ENCODE results near the gene CLCF1.

CLCF1 gene

DNA sequence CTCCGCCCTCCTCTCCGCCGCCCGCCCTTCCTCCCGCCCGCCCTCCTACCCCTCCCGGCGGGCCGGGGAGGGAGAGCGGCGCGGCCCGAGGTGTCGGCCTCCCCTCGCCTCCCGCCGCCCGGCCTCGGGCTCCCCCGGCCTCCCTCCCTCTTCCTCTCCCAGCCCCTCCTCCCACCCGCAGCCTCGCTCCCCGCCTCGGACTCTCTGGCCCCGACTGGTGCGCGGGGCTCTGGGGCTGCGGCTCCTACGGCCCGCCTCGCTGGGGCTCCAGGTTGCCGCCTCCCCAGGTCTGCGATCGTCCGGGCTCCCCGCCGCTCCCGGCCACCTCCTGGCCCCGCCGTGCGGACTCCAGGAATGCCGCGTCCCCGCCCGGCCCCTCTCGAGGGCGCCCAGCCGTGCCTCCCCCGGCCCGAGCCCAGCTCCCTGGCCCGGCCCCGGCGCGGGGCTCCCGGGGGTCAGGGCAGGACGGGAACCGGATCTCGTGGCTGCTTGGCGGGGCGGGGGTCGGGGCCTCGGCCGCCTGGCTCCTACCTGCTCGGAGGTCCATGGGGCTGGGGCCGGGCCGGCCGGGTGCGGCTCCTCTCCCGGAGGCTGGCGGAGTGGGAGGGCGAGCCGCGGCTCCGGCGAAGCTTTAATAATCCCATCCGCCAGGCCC is at the start of gene CLCF1:
CLCF1 (minus strand) TSS at position 606 of the 655 bp plus-strand sequence; CDS start at position 547, 59 bp downstream.
- Mint-ChIP-seq H3K4me1 (peaks cover 49 to 61% of the 10 kb centered on the region in 2 donors), H3K27me3 (no peaks in the 10 kb centered on the region), H3K4me3 (peak within 1 kb of the TSS; percentile 93), H3K27ac (peak within 1 kb of the TSS; percentile 97), H3K9me3 (no peaks in the 10 kb centered on the region), H3K36me3 (peaks cover 3 to 27% of the 10 kb centered on the region in 2 donors)
- ATAC-seq (replicated peaks): peak; percentile 30 to 33
- no peak for DNase-seq

GRCh38 chr11:67422891-67423290 is 49.5 kb upstream of the CLCF1 start:
- DNase-seq (no peak), ATAC-seq (replicated peaks) (no peak)
- Mint-ChIP-seq H3K4me3 (peak overlapping the region in 1 of 2 donors; percentile 14), H3K4me1 (peaks cover 30 to 51% of the 10 kb centered on the region in 2 donors), H3K36me3 (peaks cover 0 to 5% of the 10 kb centered on the region in 2 donors), H3K9me3 (no peaks in the 10 kb centered on the region), H3K27me3 (no peaks in the 10 kb centered on the region), H3K27ac (no peak overlapping the region)

- Mint-ChIP-seq H3K4me1 (peaks cover 41 to 58% of the 10 kb centered on the region in 2 donors), H3K27ac (peak overlapping the region; percentile 94), H3K36me3 (peaks cover 0 to 5% of the 10 kb centered on the region in 2 donors), H3K27me3 (no peaks in the 10 kb centered on the region), H3K9me3 (no peaks in the 10 kb centered on the region), H3K4me3 (peak overlapping the region; percentile 78 to 80)
- DNase-seq: no peak
- ATAC-seq (replicated peaks): no peak
Measured at GRCh38 chr11:67421430-67422031, 48.1 kb upstream of the CLCF1 start.

- Mint-ChIP-seq H3K36me3 (peaks cover 0 to 5% of the 10 kb centered on the region in 2 donors), H3K9me3 (no peaks in the 10 kb centered on the region), H3K27ac (peak overlapping the region; percentile 94), H3K4me1 (peaks cover 48 to 62% of the 10 kb centered on the region in 2 donors), H3K27me3 (no peaks in the 10 kb centered on the region), H3K4me3 (peak overlapping the region; percentile 80)
- DNase-seq (peak; percentile 95), ATAC-seq (replicated peaks) (peak; percentile 87 to 89)
Measured at GRCh38 chr11:67420646-67421429, 47.4 kb upstream of the CLCF1 start.

- Mint-ChIP-seq H3K27me3 (no peaks in the 10 kb centered on the region), H3K27ac (peak overlapping the region; percentile 89), H3K36me3 (peaks cover 0 to 5% of the 10 kb centered on the region in 2 donors), H3K4me3 (peak overlapping the region; percentile 80), H3K9me3 (no peaks in the 10 kb centered on the region), H3K4me1 (peaks cover 46 to 63% of the 10 kb centered on the region in 2 donors)
- no peak for ATAC-seq (replicated peaks)
- no peak for DNase-seq
Measured at GRCh38 chr11:67420147-67420645, 46.8 kb upstream of the CLCF1 start.

GRCh38 chr11:67419325-67420049 is 46.1 kb upstream of the CLCF1 start:
- ATAC-seq (replicated peaks): no peak
- Mint-ChIP-seq H3K4me1 (peaks cover 47 to 69% of the 10 kb centered on the region in 2 donors), H3K36me3 (peaks cover 0 to under 1% of the 10 kb centered on the region in 2 donors), H3K27me3 (no peaks in the 10 kb centered on the region), H3K27ac (no peak overlapping the region), H3K9me3 (no peaks in the 10 kb centered on the region), H3K4me3 (peak overlapping the region; percentile 80)
- no peak for DNase-seq

GRCh38 chr11:67418476-67419281 is 45.3 kb upstream of the CLCF1 start:
- H3K27ac Mint-ChIP-seq: peak overlapping the region; percentile 89

DNA sequence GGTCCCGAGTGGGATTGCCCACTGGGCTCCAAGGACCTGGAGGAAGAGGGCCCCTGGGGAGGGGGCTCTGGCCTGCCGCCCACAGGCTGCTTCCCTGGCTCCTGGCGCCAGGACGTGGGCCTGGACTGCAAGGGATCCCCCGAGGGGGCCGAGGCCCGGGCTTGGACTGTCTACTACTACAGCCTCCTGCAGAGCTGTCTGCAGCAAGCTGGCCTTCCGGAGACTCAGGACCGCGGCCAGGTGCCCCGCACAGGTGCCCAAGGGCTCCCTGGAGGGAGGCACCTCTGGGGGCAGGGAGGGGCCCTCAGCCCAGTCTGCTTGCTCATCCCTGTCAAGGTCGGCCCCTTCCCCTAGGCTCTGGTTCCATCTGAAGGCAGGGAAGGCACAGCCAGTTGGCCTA is 44.0 kb upstream of the CLCF1 start:
- Mint-ChIP-seq H3K36me3 (no peaks in the 10 kb centered on the region), H3K27me3 (no peaks in the 10 kb centered on the region), H3K27ac (no peak overlapping the region), H3K4me1 (peaks cover 53 to 80% of the 10 kb centered on the region in 2 donors), H3K9me3 (no peaks in the 10 kb centered on the region), H3K4me3 (no peak overlapping the region)
- ATAC-seq (replicated peaks) (no peak), DNase-seq (no peak)

More at GRCh38 chr11:67418476-67419281, 45.3 kb upstream of the CLCF1 start:
- peak overlapping the region; percentile 62 to 69 for H3K4me3 Mint-ChIP-seq
- no peaks in the 10 kb centered on the region for H3K36me3 Mint-ChIP-seq
- no peaks in the 10 kb centered on the region for H3K27me3 Mint-ChIP-seq
- H3K9me3 Mint-ChIP-seq: no peaks in the 10 kb centered on the region
- H3K4me1 Mint-ChIP-seq: peaks cover 47 to 75% of the 10 kb centered on the region in 2 donors
- DNase-seq (no peak), ATAC-seq (replicated peaks) (peak; percentile 43 to 46)

DNA sequence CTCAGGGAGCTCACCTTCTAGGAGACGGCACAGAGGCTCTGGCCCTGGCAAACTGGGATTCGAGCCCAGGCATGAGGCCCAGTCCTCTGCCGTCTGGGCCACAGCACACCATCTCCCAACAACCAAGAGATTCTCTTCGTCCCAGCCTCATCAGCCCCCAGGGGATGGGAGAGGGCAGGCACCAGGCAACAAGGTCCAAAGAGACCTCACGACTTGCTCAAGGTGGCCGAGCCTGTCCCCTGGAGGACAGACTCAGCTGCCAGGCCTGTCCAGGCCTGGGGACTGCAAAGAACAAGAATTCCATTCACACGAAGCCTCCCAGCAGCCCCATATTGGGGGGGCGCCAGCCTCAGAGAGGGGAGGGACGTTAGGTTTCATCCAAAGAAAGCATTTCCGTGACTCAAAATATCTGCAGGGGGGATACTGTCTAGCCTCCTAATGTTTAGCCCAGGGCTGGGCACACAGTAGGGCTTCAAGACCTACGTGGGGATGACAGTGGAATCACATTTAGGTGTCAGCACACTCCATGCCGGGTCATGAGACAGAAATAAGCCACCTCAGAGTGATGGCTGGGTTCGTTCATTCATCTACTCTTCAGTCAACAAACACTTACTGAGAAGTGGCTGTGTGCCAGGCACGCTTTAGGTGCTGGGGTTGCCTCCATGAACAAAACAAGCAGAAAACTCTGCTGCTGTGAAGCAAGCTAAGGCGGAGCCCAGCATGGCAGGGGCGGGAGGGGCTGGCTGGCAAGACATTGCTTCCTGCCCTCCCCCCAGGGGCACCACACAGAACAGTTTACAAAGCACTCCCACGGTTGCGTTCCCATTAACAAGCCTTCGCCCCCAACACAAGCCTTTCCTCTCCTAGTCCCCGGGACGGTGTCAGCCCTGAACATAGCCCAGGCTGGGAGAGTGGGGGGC is 43.3 kb upstream of the CLCF1 start:
- Mint-ChIP-seq H3K27me3 (no peaks in the 10 kb centered on the region), H3K4me3 (peak overlapping the region; percentile 70 to 81), H3K36me3 (no peaks in the 10 kb centered on the region), H3K27ac (peak overlapping the region; percentile 75), H3K4me1 (peaks cover 60 to 88% of the 10 kb centered on the region in 2 donors), H3K9me3 (no peaks in the 10 kb centered on the region)
- ATAC-seq (replicated peaks) (no peak), DNase-seq (no peak)

DNA sequence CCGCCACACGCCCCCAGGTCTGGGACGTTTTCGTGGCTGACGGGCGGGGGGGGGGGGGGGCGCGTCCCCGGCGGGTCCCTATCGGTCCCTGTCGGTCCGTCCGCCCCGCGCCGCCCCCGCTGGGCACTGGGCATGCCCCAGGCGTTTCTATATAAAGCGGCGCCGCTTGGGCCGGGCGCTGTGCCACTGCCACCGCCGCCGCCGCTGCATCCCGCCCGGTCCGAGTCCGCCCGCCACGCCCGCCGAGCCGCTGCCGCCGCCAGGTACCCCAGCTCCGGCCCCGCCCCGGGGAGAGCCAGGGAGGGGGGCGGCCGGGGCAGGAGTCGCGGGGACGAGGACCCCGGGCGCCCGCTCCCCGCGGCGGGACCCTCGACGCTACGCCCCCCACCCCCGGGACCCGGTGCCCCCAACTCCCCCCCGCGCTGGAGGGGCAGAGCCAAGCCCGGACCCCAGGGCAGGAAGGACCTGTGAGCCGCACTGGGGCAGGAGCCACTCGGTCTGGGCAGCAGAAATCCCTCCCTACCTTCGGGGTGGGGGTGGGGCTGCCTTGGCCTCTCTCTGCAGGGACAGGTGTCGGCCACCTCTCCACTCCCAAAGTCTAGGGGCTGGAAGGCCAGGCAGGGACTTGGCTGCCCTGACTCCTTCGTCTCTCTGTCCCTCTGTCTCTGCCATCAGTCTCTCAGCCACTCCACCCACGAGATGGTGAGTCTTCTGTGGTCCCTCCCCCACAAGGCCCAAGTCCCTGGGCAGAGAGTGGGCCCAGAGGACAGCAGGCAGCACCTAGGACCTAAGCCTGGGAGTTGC is 42.3 kb upstream of the CLCF1 start, which contains the start of gene CARNS1:
CARNS1 (plus strand) TSS at position 178 of the 804 bp plus-strand sequence; CDS start at position 700, 522 bp downstream.
- Mint-ChIP-seq H3K4me1 (peaks cover 67 to 91% of the 10 kb centered on the region in 2 donors), H3K27me3 (no peaks in the 10 kb centered on the region), H3K27ac (peak within 1 kb of the TSS; percentile 75), H3K9me3 (no peaks in the 10 kb centered on the region), H3K36me3 (no peaks in the 10 kb centered on the region), H3K4me3 (peak within 1 kb of the TSS; percentile 79 to 82)
- ATAC-seq (replicated peaks) (no peak), DNase-seq (no peak)

DNA sequence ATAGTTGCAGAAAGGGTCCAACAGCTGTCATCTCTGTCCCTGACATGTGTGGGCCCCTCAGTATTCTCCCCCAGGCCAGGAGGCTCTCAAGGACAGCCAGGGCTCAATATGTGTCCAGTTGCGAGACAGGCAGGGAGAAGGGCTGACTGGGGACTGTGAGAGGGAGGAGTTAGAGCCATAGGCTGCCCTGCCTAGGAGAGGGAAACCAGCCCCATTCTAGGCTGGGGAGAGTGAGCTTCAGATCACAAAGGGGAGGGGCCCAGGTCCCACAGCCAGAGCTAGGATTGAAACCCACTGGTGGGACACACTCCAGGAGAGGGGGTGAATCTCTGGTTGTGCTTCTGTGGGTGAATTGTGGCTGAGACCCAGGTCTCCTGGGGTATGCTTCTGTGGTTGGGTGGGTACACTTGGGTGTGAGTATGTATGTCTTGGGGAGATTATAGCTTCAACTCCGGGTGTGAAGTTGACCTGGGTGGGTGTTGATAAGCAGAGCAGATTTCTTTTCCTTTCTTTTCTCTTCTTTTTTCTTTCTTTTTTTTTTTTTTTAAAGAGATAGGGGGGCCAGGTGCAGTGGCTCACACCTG is 40.0 kb upstream of the CLCF1 start:
- peak overlapping the region; percentile 39 for H3K27ac Mint-ChIP-seq
- peaks cover 8 to 10% of the 10 kb centered on the region in 2 donors for H3K36me3 Mint-ChIP-seq
- peaks cover 72 to 91% of the 10 kb centered on the region in 2 donors for H3K4me1 Mint-ChIP-seq
- DNase-seq (no peak), ATAC-seq (replicated peaks) (no peak)
- H3K27me3 Mint-ChIP-seq: no peaks in the 10 kb centered on the region
- no peaks in the 10 kb centered on the region for H3K9me3 Mint-ChIP-seq
- no peak overlapping the region for H3K4me3 Mint-ChIP-seq
